ENCODE measurements around the gene CGNL1.

The CGNL1 gene

DNA sequence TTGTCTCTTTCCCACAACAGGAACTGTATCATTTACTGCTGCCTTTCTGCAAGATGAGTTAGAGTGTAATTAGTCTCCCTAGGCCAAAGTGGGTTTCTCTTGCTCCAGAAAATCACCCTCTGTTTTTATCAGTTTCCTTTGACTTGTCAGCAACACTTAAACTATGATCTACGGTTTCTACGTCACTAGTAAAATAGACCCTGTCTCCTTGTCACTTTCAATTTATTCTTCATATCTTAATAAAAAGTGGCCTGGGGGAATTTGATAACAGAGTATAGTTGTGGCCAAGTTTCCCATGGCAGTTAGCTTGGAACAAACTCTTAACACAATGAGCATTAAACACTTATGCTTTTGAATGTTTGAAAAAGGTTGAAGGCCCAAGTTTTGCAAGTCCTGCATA, 79.6 kb downstream of the CGNL1 start:
- H3K9ac ChIP-seq (ENCODE audit: low read length), result no peak overlapping the region
- H3K27ac ChIP-seq (ENCODE audit: low read depth, low read length), result no peak overlapping the region
- no peaks in the 10 kb centered on the region for H3K4me1 ChIP-seq (ENCODE audit: control insufficient read depth, insufficient read depth, low read length)
- H3K27me3 ChIP-seq (ENCODE audit: control insufficient read depth, insufficient read depth, low read length), result no peaks in the 10 kb centered on the region
- no peak overlapping the region for H3K4me3 ChIP-seq (ENCODE audit: low read length)
- H3K36me3 ChIP-seq (ENCODE audit: control insufficient read depth, insufficient read depth, low read length), result no peaks in the 10 kb centered on the region

DNA sequence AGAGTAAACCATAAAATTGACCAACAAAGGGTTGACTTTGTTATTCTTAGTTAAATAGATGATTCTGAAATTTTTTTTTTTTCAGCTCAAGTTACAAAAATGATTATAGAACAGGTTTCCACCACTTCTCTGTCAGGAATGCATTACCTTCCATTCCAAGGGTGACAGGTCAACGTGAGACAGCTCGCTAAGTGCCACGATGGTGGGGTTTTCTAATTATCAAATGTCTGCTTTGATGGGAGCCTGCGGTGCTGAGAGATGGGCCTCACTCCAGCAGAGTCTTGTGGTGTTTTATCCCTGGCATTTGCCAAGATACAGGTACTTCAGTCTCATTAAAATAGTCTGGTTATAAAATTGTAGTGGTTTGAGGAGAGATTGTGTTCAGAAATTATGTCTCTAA, 80.3 kb downstream of the CGNL1 start:
- Histone ChIP-seq H3K4me1 (ENCODE audit: control insufficient read depth, insufficient read depth, low read length) (no peaks in the 10 kb centered on the region), H3K27me3 (ENCODE audit: control insufficient read depth, insufficient read depth, low read length) (no peaks in the 10 kb centered on the region), H3K4me3 (ENCODE audit: low read length) (no peak overlapping the region), H3K27ac (ENCODE audit: low read depth, low read length) (no peak overlapping the region), H3K9ac (ENCODE audit: low read length) (no peak overlapping the region), H3K36me3 (ENCODE audit: control insufficient read depth, insufficient read depth, low read length) (no peaks in the 10 kb centered on the region)

DNA sequence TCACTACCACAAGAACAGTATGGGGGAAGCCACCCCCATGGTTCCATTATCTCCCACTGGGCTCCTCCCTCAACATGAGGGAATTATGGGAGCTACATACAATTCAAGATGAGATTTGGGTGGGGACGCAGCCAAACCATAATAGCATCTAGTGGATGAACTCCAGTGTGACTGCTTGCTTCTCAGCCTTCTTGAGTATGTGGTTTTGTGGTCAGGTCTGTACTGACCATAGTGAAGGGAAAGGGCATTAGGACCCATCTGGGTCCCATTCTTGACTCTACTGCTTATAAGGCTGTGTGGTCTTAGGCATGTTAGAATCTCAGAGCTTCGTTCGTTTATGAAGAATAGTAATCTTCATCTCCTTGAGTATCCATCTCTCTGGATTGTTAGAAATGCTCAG, 81.4 kb downstream of the CGNL1 start:
- Histone ChIP-seq H3K36me3 (ENCODE audit: control insufficient read depth, insufficient read depth, low read length) (no peaks in the 10 kb centered on the region), H3K27me3 (ENCODE audit: control insufficient read depth, insufficient read depth, low read length) (no peaks in the 10 kb centered on the region), H3K27ac (ENCODE audit: low read depth, low read length) (no peak overlapping the region), H3K9ac (ENCODE audit: low read length) (no peak overlapping the region), H3K4me3 (ENCODE audit: low read length) (no peak overlapping the region), H3K4me1 (ENCODE audit: control insufficient read depth, insufficient read depth, low read length) (no peaks in the 10 kb centered on the region)

DNA sequence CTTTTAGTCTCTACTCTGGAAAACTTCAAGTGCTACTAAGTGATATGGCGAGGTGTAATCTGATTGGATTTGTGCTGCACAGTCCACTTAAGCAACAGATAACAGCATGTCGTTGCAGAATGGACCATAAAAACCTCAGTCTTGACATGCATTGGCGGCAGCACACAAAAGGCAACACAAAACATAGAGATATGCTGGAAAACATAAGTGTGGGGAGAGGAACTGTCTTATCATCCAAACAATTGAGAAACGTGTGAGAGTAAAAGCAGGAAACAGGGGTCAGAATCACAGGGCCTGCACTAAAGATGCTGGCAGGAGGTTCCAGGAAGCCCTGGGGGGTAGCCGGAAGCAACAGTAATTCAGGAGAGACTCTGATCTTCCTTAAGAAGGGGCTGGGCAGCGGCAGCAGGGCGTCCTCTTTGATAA, 82.1 kb downstream of the CGNL1 start:
- no peaks in the 10 kb centered on the region for H3K36me3 ChIP-seq (ENCODE audit: control insufficient read depth, insufficient read depth, low read length)
- no peak overlapping the region for H3K4me3 ChIP-seq (ENCODE audit: low read length)
- H3K27ac ChIP-seq (ENCODE audit: low read depth, low read length), result no peak overlapping the region
- H3K27me3 ChIP-seq (ENCODE audit: control insufficient read depth, insufficient read depth, low read length), result no peaks in the 10 kb centered on the region
- H3K9ac ChIP-seq (ENCODE audit: low read length), result no peak overlapping the region
- H3K4me1 ChIP-seq (ENCODE audit: control insufficient read depth, insufficient read depth, low read length), result no peaks in the 10 kb centered on the region

DNA sequence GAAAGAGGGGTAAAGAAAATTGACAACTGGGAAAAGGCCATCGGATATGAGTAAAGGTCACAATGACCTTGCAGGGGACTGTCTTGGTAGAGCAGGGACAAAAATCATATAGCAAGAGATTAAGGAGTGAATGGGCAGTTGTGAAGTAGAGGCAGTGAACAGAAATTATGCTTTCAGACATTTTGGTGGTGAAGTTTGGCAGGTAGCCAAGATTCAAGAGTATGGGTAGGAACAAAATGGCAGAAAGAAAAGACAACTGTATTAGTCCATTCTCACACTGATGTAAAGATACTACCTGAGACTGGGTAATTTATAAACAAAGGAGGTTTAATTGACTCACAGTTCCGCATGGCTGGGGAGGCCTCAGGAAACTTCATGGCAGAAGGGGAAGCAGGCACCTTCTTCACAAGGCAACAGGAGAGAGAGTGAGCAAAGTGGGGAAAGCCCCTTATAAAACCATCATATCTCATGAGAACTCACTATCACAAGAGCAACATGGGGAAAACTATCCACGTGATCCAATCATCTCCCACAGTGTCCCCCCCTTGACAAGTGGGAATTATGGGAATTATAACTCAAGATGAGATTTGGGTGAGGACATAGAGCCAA, 84.0 kb downstream of the CGNL1 start:
- Histone ChIP-seq H3K27ac (ENCODE audit: low read depth, low read length) (no peak overlapping the region), H3K27me3 (ENCODE audit: control insufficient read depth, insufficient read depth, low read length) (no peaks in the 10 kb centered on the region), H3K36me3 (ENCODE audit: control insufficient read depth, insufficient read depth, low read length) (no peaks in the 10 kb centered on the region), H3K4me3 (ENCODE audit: low read length) (no peak overlapping the region), H3K4me1 (ENCODE audit: control insufficient read depth, insufficient read depth, low read length) (no peaks in the 10 kb centered on the region), H3K9ac (ENCODE audit: low read length) (no peak overlapping the region)

DNA sequence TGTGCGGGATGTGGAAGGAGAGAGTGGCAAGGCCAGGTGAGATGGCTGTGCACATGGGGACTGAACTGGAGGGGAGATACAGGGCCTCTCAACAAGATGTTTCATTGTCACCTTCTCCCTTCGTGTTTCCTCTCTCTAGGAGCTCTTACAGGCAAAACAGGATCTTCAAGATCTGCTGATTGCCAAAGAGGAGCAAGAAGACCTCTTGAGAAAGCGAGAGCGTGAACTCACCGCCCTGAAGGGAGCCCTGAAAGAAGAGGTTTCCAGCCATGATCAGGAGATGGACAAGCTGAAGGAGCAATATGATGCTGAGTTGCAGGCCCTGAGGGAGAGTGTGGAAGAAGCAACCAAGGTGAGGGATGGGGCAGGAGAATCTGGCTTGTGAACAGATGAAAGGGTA, 85.2 kb downstream of the CGNL1 start:
- no peaks in the 10 kb centered on the region for H3K27me3 ChIP-seq (ENCODE audit: control insufficient read depth, insufficient read depth, low read length)
- no peak overlapping the region for H3K9ac ChIP-seq (ENCODE audit: low read length)
- H3K27ac ChIP-seq (ENCODE audit: low read depth, low read length), result no peak overlapping the region
- no peaks in the 10 kb centered on the region for H3K4me1 ChIP-seq (ENCODE audit: control insufficient read depth, insufficient read depth, low read length)
- H3K36me3 ChIP-seq (ENCODE audit: control insufficient read depth, insufficient read depth, low read length), result no peaks in the 10 kb centered on the region
- H3K4me3 ChIP-seq (ENCODE audit: low read length), result no peak overlapping the region

DNA sequence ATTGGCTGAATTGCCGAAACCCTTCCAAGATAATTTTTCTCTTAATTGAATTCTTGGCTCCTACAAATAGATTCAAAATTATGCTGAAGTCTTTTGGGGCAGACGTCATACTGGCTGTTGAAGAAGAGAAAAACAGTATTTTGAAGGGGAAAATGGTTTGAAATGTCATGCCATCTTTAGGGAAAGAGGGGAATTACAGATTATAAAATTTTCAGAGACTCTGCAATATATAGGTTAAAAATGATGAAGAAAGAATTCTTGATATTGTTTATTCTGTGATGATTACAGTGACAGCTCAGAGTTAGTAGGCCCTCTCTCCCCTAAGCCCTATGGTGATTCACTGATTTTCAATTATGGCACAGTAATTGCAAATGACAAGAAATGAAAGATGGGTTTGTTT, 86.1 kb downstream of the CGNL1 start:
- no peaks in the 10 kb centered on the region for H3K4me1 ChIP-seq (ENCODE audit: control insufficient read depth, insufficient read depth, low read length)
- no peak overlapping the region for H3K27ac ChIP-seq (ENCODE audit: low read depth, low read length)
- no peak overlapping the region for H3K4me3 ChIP-seq (ENCODE audit: low read length)
- no peaks in the 10 kb centered on the region for H3K27me3 ChIP-seq (ENCODE audit: control insufficient read depth, insufficient read depth, low read length)
- H3K9ac ChIP-seq (ENCODE audit: low read length), result no peak overlapping the region
- H3K36me3 ChIP-seq (ENCODE audit: control insufficient read depth, insufficient read depth, low read length), result no peaks in the 10 kb centered on the region

DNA sequence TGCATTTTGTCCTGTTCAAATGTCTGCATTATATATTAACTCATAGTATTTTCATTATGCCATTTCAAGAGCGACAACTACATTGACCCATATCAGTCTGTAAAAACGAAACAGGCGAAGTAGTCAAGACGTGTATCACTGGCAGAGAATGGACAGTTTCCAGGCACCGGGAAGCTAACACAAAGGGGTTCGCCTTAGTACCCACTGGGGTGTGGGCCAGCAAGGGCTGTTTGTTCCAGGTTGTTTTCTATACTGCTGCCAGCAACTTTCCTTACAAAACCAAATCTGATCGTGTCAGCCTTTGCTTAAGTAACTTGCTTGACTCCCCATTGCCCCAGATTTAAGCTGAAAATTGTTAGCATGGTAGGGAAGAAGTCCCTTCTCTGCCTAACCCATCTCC, 87.1 kb downstream of the CGNL1 start:
- H3K27ac ChIP-seq (ENCODE audit: low read depth, low read length), result no peak overlapping the region
- H3K4me3 ChIP-seq (ENCODE audit: low read length), result no peak overlapping the region
- H3K36me3 ChIP-seq (ENCODE audit: control insufficient read depth, insufficient read depth, low read length), result no peaks in the 10 kb centered on the region
- H3K4me1 ChIP-seq (ENCODE audit: control insufficient read depth, insufficient read depth, low read length), result no peaks in the 10 kb centered on the region
- H3K27me3 ChIP-seq (ENCODE audit: control insufficient read depth, insufficient read depth, low read length), result no peaks in the 10 kb centered on the region
- no peak overlapping the region for H3K9ac ChIP-seq (ENCODE audit: low read length)

DNA sequence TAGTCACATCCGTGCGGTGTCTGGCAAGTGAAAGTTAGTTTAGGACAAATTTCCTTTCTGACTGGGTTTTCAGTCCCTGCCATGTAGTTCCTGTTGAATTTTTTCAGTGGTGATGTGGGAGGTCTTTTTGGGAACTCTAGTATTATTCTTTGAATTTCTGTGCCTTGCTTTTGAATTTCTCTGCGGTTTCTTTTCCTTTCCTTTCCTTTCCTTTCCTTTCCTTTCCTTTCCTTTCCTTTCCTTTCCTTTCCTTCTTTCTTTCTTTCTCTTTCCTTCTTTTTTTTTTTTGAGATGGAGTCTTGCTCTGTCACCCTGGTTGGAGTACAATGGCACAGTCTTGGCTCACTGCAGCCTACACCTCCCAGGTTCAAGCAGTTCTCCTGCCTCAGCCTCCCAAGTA, 88.2 kb downstream of the CGNL1 start:
- Histone ChIP-seq H3K27ac (ENCODE audit: low read depth, low read length) (no peak overlapping the region), H3K36me3 (ENCODE audit: control insufficient read depth, insufficient read depth, low read length) (no peaks in the 10 kb centered on the region), H3K9ac (ENCODE audit: low read length) (no peak overlapping the region), H3K4me1 (ENCODE audit: control insufficient read depth, insufficient read depth, low read length) (no peaks in the 10 kb centered on the region), H3K27me3 (ENCODE audit: control insufficient read depth, insufficient read depth, low read length) (no peaks in the 10 kb centered on the region), H3K4me3 (ENCODE audit: low read length) (no peak overlapping the region)

DNA sequence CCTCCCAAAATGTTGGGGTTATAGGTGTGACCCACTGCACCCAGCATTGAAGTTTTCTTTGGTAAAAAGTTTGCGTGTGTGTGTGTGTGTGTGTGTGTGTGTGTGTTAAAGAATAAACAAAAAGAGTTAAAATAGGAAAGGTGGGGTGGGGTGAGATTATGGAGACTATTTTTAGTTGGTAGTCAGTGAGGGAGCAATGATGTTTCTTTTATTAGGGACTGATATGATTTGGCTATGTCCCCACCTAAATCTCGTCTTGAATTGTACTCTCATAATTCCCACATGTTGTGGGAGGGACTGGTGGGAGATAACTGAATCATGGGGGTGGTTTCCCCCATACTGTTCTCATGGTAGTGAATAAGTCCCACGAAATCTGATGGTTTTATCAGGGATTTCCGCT, 92.2 kb downstream of the CGNL1 start:
- no peaks in the 10 kb centered on the region for H3K36me3 ChIP-seq (ENCODE audit: control insufficient read depth, insufficient read depth, low read length)
- H3K4me3 ChIP-seq (ENCODE audit: low read length), result no peak overlapping the region
- H3K27me3 ChIP-seq (ENCODE audit: control insufficient read depth, insufficient read depth, low read length), result no peaks in the 10 kb centered on the region
- H3K4me1 ChIP-seq (ENCODE audit: control insufficient read depth, insufficient read depth, low read length), result no peaks in the 10 kb centered on the region
- H3K27ac ChIP-seq (ENCODE audit: low read depth, low read length), result no peak overlapping the region
- no peak overlapping the region for H3K9ac ChIP-seq (ENCODE audit: low read length)

DNA sequence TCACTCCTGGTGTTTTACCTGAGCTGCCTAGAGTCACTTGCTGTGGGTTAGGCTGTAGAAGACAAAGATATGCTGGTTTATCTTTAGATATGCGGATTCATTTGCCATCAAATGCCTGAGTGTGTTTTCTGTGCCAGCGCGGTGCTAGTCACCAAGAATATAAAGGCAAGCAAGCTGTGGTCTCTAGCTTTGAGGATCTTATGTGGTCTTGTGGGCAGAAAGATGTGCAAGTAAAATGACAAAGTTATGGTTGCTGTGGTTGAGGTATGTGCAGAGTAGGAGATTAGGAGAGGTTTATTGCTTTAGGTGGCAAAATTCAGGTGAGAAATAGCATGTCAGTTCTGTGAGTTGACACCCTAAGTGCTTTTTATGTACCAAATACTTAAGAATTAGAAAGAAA, 94.2 kb downstream of the CGNL1 start:
- no peak overlapping the region for H3K9ac ChIP-seq (ENCODE audit: low read length)
- H3K27ac ChIP-seq (ENCODE audit: low read depth, low read length), result no peak overlapping the region
- no peaks in the 10 kb centered on the region for H3K36me3 ChIP-seq (ENCODE audit: control insufficient read depth, insufficient read depth, low read length)
- no peak overlapping the region for H3K4me3 ChIP-seq (ENCODE audit: low read length)
- H3K4me1 ChIP-seq (ENCODE audit: control insufficient read depth, insufficient read depth, low read length), result no peaks in the 10 kb centered on the region
- no peaks in the 10 kb centered on the region for H3K27me3 ChIP-seq (ENCODE audit: control insufficient read depth, insufficient read depth, low read length)

DNA sequence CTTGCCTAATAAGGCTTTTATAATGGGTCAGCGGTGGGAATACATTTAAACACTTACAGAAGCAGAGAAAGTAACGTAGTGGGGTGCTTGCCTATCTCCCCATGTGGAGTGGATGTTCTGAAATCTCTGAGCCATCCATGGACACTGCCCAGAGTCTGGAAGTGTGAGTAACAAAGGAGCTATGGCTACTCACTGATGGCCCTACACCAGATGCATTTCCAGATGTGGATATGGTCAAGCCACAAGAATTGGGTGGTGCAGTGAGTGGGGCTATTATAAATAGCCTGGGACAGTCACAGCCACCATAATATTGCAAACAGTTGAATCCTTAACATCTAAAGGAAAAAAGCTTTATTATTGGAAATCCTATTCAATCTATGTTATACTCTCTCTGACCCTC, 96.6 kb downstream of the CGNL1 start:
- H3K36me3 ChIP-seq (ENCODE audit: control insufficient read depth, insufficient read depth, low read length), result no peaks in the 10 kb centered on the region
- H3K27me3 ChIP-seq (ENCODE audit: control insufficient read depth, insufficient read depth, low read length), result no peaks in the 10 kb centered on the region
- no peak overlapping the region for H3K4me3 ChIP-seq (ENCODE audit: low read length)
- no peaks in the 10 kb centered on the region for H3K4me1 ChIP-seq (ENCODE audit: control insufficient read depth, insufficient read depth, low read length)
- H3K27ac ChIP-seq (ENCODE audit: low read depth, low read length), result no peak overlapping the region
- no peak overlapping the region for H3K9ac ChIP-seq (ENCODE audit: low read length)

DNA sequence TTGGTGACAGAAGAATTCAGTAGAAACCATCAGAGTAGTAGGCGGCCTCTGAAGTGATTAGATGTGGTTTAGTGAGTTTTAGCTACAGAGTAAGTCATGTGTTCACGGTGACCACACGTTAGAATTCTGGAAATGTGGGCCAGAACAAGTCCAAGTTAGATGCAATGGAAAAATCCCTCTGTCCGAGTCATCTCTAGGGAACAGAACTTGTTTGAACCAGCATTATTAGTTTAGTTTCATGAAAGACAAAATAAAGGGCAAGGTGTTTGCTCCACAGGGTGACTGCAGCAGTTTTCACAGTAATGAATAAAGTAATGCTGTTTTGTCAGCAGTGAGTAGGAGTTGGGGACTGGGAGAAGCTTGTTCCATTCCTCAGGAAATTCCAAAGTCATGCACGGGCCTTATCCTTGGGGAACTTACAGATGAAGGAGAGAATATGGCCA, 100.2 kb downstream of the CGNL1 start:
- H3K36me3 ChIP-seq (ENCODE audit: control insufficient read depth, insufficient read depth, low read length), result no peaks in the 10 kb centered on the region
- no peak overlapping the region for H3K4me3 ChIP-seq (ENCODE audit: low read length)
- no peak overlapping the region for H3K27ac ChIP-seq (ENCODE audit: low read depth, low read length)
- H3K4me1 ChIP-seq (ENCODE audit: control insufficient read depth, insufficient read depth, low read length), result no peaks in the 10 kb centered on the region
- H3K27me3 ChIP-seq (ENCODE audit: control insufficient read depth, insufficient read depth, low read length), result no peaks in the 10 kb centered on the region
- H3K9ac ChIP-seq (ENCODE audit: low read length), result no peak overlapping the region

All from rectal smooth muscle tissue (tissue), 1 donor.